Smooth muscle cell of the umbilical artery (primary cell): ENCODE measurements around the gene DAGLA. TPM values are rescaled to one million over a fixed set of nuclear protein-coding genes. Genes with fewer than 3 reads are reported as not detected.

ENCODE experiments used
- total RNA-seq: library from RNA; depleted of rRNA; stranded (reverse); fragments of >200 nt; gene quantifications from 2 replicates; pipeline ENCODE4 v1.2.3, GENCODE V29; 2014

Gene DAGLA, protein sequence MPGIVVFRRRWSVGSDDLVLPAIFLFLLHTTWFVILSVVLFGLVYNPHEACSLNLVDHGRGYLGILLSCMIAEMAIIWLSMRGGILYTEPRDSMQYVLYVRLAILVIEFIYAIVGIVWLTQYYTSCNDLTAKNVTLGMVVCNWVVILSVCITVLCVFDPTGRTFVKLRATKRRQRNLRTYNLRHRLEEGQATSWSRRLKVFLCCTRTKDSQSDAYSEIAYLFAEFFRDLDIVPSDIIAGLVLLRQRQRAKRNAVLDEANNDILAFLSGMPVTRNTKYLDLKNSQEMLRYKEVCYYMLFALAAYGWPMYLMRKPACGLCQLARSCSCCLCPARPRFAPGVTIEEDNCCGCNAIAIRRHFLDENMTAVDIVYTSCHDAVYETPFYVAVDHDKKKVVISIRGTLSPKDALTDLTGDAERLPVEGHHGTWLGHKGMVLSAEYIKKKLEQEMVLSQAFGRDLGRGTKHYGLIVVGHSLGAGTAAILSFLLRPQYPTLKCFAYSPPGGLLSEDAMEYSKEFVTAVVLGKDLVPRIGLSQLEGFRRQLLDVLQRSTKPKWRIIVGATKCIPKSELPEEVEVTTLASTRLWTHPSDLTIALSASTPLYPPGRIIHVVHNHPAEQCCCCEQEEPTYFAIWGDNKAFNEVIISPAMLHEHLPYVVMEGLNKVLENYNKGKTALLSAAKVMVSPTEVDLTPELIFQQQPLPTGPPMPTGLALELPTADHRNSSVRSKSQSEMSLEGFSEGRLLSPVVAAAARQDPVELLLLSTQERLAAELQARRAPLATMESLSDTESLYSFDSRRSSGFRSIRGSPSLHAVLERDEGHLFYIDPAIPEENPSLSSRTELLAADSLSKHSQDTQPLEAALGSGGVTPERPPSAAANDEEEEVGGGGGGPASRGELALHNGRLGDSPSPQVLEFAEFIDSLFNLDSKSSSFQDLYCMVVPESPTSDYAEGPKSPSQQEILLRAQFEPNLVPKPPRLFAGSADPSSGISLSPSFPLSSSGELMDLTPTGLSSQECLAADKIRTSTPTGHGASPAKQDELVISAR
- total RNA-seq: 2.1 and 4.4 TPM in 2 replicates

DNA sequence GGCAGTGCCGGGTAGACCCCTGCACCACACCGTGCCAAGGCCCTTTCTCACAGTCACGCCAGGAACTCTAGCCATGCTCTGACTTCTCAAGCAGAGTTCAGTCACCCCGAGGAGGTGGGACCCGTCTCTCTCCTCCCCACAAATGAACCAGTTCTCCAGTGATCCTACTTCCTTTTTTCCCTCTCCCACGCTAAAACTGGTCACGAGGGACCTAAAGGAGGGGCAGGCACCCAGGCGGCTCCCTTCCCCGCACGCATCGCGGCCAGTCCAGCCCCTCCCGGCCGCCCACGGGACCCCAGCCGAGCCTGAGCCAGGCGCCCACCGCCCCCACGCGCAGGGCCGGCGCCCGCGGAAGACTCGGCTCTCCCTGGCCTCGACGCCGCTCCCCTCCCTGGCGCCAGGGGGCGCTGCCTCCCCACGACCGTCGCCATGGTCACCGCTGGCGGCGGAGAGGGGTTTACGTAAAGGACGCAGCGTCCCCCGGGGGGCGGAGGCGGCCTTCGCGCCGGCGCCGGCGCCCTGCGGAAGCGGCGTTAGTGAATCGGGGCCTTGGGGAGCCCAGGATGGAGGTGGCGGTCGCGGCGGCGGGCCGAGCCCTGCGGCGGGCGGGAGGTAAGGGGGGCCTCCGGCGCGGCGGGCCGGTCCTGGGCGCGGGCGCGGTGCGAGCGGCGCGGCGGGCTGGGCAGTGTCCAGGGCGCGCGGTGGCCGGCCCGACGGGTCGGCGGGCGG is at the start of gene DAGLA:
TSS of gene DAGLA (plus strand) at position 499 of the 729 bp plus-strand sequence. CDS start 39,765 bp downstream, outside the sequence.

DNA sequence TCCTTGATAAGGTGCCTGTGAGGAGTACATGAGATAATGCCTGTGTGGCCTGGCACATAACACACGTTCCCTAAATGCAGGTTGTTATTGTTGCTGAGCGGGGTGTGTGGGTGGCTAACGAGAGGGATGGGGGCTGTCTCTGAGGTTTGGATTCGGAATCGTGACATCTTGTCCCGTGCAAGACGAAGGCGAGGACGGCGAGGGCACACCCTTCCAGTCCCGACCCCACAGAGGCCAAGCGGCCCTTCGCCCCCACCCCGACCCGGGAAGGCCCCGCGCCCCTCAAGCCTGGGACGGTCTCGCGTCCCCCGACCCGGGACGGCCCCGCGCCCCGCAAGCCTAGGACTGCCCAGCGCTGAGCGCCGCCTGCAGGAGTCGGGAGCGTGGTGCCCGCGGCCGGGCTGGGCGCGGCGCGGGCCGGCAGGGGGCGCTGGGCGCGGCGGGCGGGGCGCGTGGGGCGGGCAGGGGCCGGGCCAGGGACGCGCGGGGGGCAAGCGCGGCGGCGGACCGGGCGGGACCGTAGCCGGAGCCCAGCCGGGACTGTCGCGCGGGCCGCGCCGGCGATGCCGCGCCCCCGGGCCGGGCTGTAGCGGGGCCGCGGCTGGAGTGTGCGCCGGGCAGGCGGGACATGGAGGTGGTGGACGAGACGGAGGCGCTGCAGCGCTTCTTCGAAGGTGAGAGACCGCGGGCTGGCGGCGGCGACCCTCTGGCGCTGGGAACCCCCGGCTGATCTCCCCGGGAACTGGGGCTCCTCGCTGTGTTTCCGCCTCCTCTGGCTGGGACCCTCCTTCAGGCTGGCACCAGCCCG is 72.1 kb downstream of the DAGLA start, which contains the start of gene MYRF:
TSS of gene MYRF (plus strand) at position 520 of the 808 bp plus-strand sequence. CDS start at position 629, 109 bp downstream.

DNA sequence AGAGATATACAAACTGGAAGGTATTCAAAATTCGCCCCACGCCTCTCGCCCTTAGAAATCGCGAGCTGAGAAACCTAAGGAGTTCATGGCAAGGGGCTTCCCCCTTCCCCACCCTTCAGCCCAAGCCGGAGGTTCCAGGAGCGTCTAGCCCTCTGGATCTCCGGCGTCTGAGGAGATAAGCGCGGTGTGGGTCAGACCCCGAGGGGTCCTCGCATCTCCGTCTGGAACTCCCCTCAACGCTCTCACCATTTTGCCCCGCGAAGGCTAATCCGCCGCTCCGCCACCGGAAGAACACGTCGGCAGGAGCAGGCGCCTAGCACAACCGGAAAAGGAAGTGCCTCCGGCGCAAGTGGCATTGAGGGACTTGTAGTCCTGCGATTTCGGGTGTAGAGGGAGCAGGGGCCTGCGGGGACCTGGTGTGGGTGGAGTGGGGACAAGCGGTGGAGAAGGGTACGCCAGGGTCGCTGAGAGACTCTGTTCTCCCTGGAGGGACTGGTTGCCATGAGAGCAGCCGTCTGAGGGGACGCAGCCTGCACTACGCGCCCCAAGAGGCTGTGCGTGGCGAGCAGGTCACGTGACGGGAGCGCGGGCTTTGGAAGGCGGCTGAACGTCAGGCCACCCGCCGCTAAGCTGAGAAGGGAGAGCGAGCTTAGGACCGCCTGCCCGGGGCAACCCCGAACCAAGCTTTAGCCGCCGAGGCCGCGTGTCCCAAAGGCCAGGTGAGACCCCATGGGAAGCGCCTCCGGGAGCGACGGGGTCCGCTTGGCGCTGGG is 112.3 kb downstream of the DAGLA start, which contains the start of the genes FEN1 and TMEM258:
TSS of gene FEN1 (plus strand) at position 602 of the 773 bp plus-strand sequence. CDS start 2,451 bp downstream, outside the sequence.
TSS of gene TMEM258 (minus strand) at position 290 of the 773 bp plus-strand sequence. CDS start at position 249, 41 bp downstream.

Other genes with a start within 250 kb of the DAGLA start
- gene LRRC10B, start 171.6 kb upstream of the DAGLA start, total RNA-seq: 0.09 TPM in 1 of 2 replicates, not detected in the other
- 0.59 and 11.1 TPM in 2 replicates for gene SYT7, start 99.3 kb upstream of the DAGLA start, total RNA-seq
- 22.0 and 26.3 TPM in 2 replicates for gene MYRF, start 72.2 kb downstream of the DAGLA start, total RNA-seq
- 19.6 and 62.4 TPM in 2 replicates for gene TMEM258, start 112.2 kb downstream of the DAGLA start, total RNA-seq
- 8.6 and 18.8 TPM in 2 replicates for gene FEN1, start 112.5 kb downstream of the DAGLA start, total RNA-seq
- 138 and 140 TPM in 2 replicates for gene FADS1, start 136.6 kb downstream of the DAGLA start, total RNA-seq
- 252 and 342 TPM in 2 replicates for gene FADS2, start 147.9 kb downstream of the DAGLA start, total RNA-seq
- gene FADS3, start 211.2 kb downstream of the DAGLA start, total RNA-seq: 74.2 and 138 TPM in 2 replicates
- 2.1 and 2.3 TPM in 2 replicates for gene RAB3IL1, start 237.2 kb downstream of the DAGLA start, total RNA-seq